Measurements from ENCODE around the gene MEFV. TPM values are rescaled to one million over a fixed set of nuclear protein-coding genes. Genes with fewer than 3 reads are reported as not detected.

The MEFV gene
- total RNA-seq, 1 experiment from 2014 or later: not detected

DNA sequence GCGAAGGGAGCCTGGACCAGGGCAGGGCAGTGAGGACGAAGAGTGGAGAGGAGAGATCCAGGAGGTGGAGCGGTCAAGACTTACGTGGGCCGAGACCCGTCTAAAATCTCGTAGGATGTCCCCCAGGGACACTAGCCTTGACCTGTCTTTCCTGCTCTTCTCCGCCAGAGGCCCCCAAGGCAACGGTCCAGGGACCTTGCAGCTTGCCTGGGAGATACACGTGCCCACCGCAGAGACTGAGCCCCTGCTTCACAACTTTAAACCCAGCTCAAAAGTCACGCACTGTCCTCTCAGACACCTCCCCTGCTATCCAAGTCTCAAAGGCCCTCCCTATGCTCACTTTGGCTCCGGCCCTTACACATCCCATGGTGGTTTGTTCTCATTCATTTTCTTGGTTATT, 39.4 kb upstream of the MEFV start:
- no peak for DNase-seq
- no TSS peak for BruUV-seq (replicated peaks)
- H3K4me1 Mint-ChIP-seq (ENCODE audit: low read depth, unreplicated experiment): no peaks in the 10 kb centered on the region
- H3K27ac Mint-ChIP-seq (ENCODE audit: unreplicated experiment): peak overlapping the region; percentile 10
- H3K9me3 Mint-ChIP-seq (ENCODE audit: low read depth, unreplicated experiment): peaks cover 31% of the 10 kb centered on the region
- TF ChIP-seq CTCF (IDR thresholded peaks at IDR 0.05; ENCODE audit: unreplicated experiment): no peak
- no peak overlapping the region for H3K4me3 Mint-ChIP-seq (ENCODE audit: low read depth, unreplicated experiment)
- H3K27me3 Mint-ChIP-seq (ENCODE audit: unreplicated experiment): no peaks in the 10 kb centered on the region
- CTCF ChIA-PET: no interaction called here
- peaks cover 71% of the 10 kb centered on the region for H3K36me3 Mint-ChIP-seq (ENCODE audit: insufficient read depth, unreplicated experiment)
- intact Hi-C loops (cut with micrococcal nuclease; ENCODE audit: unreplicated experiment): no loop called here

DNA sequence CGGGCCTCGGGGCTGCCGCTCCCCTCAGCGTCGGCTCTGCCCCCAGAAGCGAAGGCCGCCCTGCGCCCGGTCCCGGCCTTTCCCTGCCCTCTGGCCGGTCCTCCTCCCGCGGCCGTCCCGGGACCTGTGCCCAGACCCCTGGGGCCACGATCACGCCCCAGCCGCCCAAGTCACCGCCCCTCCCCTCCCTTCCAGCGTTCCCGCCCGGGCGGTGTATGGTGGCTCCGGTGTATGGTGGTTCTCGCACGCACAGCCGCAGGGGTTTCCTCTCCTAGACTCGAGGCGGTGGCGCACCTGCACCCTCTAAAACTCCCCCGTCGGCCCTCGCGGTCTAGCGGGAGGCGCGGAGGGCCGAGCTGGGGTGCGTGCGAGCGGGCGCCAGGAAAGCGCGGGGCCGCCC, 38.8 kb upstream of the MEFV start:
- peaks cover 72% of the 10 kb centered on the region for H3K36me3 Mint-ChIP-seq (ENCODE audit: insufficient read depth, unreplicated experiment)
- H3K4me3 Mint-ChIP-seq (ENCODE audit: low read depth, unreplicated experiment): no peak overlapping the region
- no TSS peak for BruUV-seq (replicated peaks)
- CTCF ChIA-PET: no interaction called here
- intact Hi-C loops (cut with micrococcal nuclease; ENCODE audit: unreplicated experiment): no loop called here
- H3K27ac Mint-ChIP-seq (ENCODE audit: unreplicated experiment): peak overlapping the region; percentile 10
- TF ChIP-seq CTCF (IDR thresholded peaks at IDR 0.05; ENCODE audit: unreplicated experiment): no peak
- H3K4me1 Mint-ChIP-seq (ENCODE audit: low read depth, unreplicated experiment): no peaks in the 10 kb centered on the region
- H3K27me3 Mint-ChIP-seq (ENCODE audit: unreplicated experiment): no peaks in the 10 kb centered on the region
- no peak for DNase-seq
- peaks cover 27% of the 10 kb centered on the region for H3K9me3 Mint-ChIP-seq (ENCODE audit: low read depth, unreplicated experiment)

DNA sequence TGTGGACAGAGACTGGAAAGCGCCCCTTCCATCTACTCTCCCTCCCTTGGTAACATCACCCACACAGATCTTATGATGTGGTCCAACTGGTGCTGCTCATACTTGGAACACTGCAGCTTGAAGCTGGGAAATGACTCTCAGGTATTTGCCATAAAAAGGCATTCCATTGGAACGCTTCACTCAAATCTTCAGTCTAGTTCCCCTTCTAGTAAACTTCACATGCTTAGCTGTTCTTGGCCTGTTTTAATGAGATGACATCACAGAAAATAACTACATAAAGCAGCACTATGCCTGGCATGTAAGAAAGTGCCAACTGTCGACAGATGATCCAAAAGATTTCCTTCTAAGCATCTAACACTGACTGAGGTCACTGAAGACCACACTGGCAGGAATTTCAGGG, 36.2 kb upstream of the MEFV start:
- no TSS peak for BruUV-seq (replicated peaks)
- CTCF ChIA-PET: no interaction called here
- H3K27ac Mint-ChIP-seq (ENCODE audit: unreplicated experiment): no peak overlapping the region
- no peak overlapping the region for H3K4me3 Mint-ChIP-seq (ENCODE audit: low read depth, unreplicated experiment)
- H3K4me1 Mint-ChIP-seq (ENCODE audit: low read depth, unreplicated experiment): no peaks in the 10 kb centered on the region
- H3K36me3 Mint-ChIP-seq (ENCODE audit: insufficient read depth, unreplicated experiment): peaks cover 84% of the 10 kb centered on the region
- H3K9me3 Mint-ChIP-seq (ENCODE audit: low read depth, unreplicated experiment): peaks cover 21% of the 10 kb centered on the region
- no peaks in the 10 kb centered on the region for H3K27me3 Mint-ChIP-seq (ENCODE audit: unreplicated experiment)
- no peak for TF ChIP-seq CTCF (IDR thresholded peaks at IDR 0.05; ENCODE audit: unreplicated experiment)
- no peak for DNase-seq
- intact Hi-C loops (cut with micrococcal nuclease; ENCODE audit: unreplicated experiment): no loop called here

DNA sequence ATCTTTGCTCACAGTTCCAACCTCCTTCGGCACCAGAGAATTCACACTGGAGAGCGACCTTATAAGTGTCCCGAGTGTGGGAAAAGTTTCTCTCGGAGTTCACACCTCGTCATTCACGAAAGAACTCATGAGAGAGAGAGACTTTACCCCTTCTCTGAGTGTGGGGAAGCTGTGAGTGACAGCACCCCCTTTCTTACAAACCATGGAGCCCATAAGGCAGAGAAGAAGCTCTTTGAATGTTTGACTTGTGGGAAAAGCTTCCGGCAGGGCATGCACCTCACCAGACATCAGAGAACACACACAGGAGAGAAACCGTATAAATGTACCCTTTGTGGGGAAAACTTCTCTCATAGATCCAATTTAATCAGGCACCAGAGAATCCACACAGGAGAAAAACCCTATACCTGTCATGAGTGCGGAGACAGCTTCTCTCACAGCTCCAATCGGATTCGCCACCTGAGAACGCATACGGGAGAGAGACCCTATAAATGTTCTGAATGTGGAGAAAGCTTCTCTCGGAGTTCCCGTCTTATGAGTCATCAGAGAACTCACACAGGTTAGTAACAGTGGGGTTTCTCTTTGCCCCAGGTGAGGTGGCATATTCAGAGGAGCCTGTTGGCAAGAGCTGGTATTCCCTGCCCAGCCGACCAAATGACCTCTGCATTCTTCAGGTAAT, 33.7 kb upstream of the MEFV start:
- Mint-ChIP-seq H3K9me3 (ENCODE audit: low read depth, unreplicated experiment) (peaks cover 10% of the 10 kb centered on the region), H3K4me1 (ENCODE audit: low read depth, unreplicated experiment) (no peaks in the 10 kb centered on the region), H3K27ac (ENCODE audit: unreplicated experiment) (no peak overlapping the region), H3K36me3 (ENCODE audit: insufficient read depth, unreplicated experiment) (peaks cover 88% of the 10 kb centered on the region), H3K27me3 (ENCODE audit: unreplicated experiment) (no peaks in the 10 kb centered on the region), H3K4me3 (ENCODE audit: low read depth, unreplicated experiment) (peak overlapping the region; percentile 12)
- no peak for TF ChIP-seq CTCF (IDR thresholded peaks at IDR 0.05; ENCODE audit: unreplicated experiment)
- CTCF ChIA-PET: no interaction called here
- no TSS peak for BruUV-seq (replicated peaks)
- intact Hi-C loops (cut with micrococcal nuclease; ENCODE audit: unreplicated experiment): loop anchor here (10.0 kb wide), 1 partner anchor 215 kb away; the partner anchor contains the start of gene CLUAP1
- no peak for DNase-seq

Data from Calu3 (cell line).